Measurements from ENCODE around the gene GATA6. TPM values are rescaled to one million over a fixed set of nuclear protein-coding genes. Genes with fewer than 3 reads are reported as not detected.

GATA6 gene
- total and polyA plus RNA-seq, 7 experiments from 2014 or later: 0.19 to 0.44 TPM; not detected in 5

GRCh38 chr18:22169889-22170420, 566 bp downstream of the GATA6 start:
- Mint-ChIP-seq H3K27ac (peak overlapping the region in 1 of 9 donors; percentile 73), H3K4me3 (peak overlapping the region; percentile 52 to 87 (median 80)), H3K9me3 (peaks cover 0 to 10% (median 0%) of the 10 kb centered on the region in 11 donors), H3K27me3 (peaks cover 63 to 81% (median 68%) of the 10 kb centered on the region in 5 donors), H3K36me3 (peaks cover 0 to 2% (median 0%) of the 10 kb centered on the region in 5 donors), H3K4me1 (peaks cover 0 to 23% (median 20%) of the 10 kb centered on the region in 7 donors)
- intact Hi-C loops (cut with micrococcal nuclease): loop anchor here in 1 of 2 donors (5.0 to 10.0 kb wide), 3 partner anchors 177 to 925 kb away; partner anchors contain the start of gene GREB1L
- H3K9me3 ChIP-seq (ENCODE audit: control insufficient read depth in 2 of 3, low read length in 3 of 3): no peaks in the 10 kb centered on the region
- H3K27me3 ChIP-seq (ENCODE audit: control insufficient read depth in 2 of 2, insufficient read depth in 2 of 2, low read length in 2 of 2): peaks cover 13 to 28% of the 10 kb centered on the region in 2 donors
- peaks cover 0 to 19% of the 10 kb centered on the region in 2 donors for H3K4me1 ChIP-seq (ENCODE audit: control insufficient read depth in 2 of 2, insufficient read depth in 2 of 2, low read length in 2 of 2)
- peak overlapping the region; percentile 38 for H3K4me3 ChIP-seq (ENCODE audit: low read length)
- ATAC-seq (peak; percentile 20), DNase-seq (no peak)
- no peaks in the 10 kb centered on the region for H3K36me3 ChIP-seq (ENCODE audit: control insufficient read depth in 2 of 3, insufficient read depth in 3 of 3, low read length in 3 of 3)
- ChIA-PET CTCF (no interaction called here), POLR2A (no interaction called here)
- no peak overlapping the region for H3K27ac ChIP-seq (ENCODE audit: low read depth, low read length)

GRCh38 chr18:22170421-22171257, 1.2 kb downstream of the GATA6 start:
- H3K27ac ChIP-seq (ENCODE audit: low read depth, low read length): no peak overlapping the region
- H3K4me3 ChIP-seq (ENCODE audit: low read length): peak overlapping the region; percentile 38
- intact Hi-C loops (cut with micrococcal nuclease): no loop called here
- CTCF ChIA-PET: no interaction called here
- peak overlapping the region; percentile 52 to 87 (median 80) for H3K4me3 Mint-ChIP-seq
- peaks cover 0 to 19% of the 10 kb centered on the region in 2 donors for H3K4me1 ChIP-seq (ENCODE audit: control insufficient read depth in 2 of 2, insufficient read depth in 2 of 2, low read length in 2 of 2)
- peak overlapping the region in 1 of 9 donors; percentile 67 for H3K27ac Mint-ChIP-seq
- peaks cover 63 to 84% (median 73%) of the 10 kb centered on the region in 5 donors for H3K27me3 Mint-ChIP-seq
- peaks cover 13 to 31% of the 10 kb centered on the region in 2 donors for H3K27me3 ChIP-seq (ENCODE audit: control insufficient read depth in 2 of 2, insufficient read depth in 2 of 2, low read length in 2 of 2)
- H3K9me3 Mint-ChIP-seq: peaks cover 0 to 10% (median 0%) of the 10 kb centered on the region in 11 donors
- no peaks in the 10 kb centered on the region for H3K9me3 ChIP-seq (ENCODE audit: control insufficient read depth in 2 of 3, low read length in 3 of 3)
- POLR2A ChIA-PET: no interaction called here
- peaks cover 0 to 21% (median 16%) of the 10 kb centered on the region in 7 donors for H3K4me1 Mint-ChIP-seq
- H3K36me3 ChIP-seq (ENCODE audit: control insufficient read depth in 2 of 3, insufficient read depth in 3 of 3, low read length in 3 of 3): no peaks in the 10 kb centered on the region
- DNase-seq (no peak), ATAC-seq (no peak)
- H3K36me3 Mint-ChIP-seq: peaks cover 0 to 2% (median 0%) of the 10 kb centered on the region in 5 donors

- H3K27ac ChIP-seq (ENCODE audit: low read depth, low read length): no peak overlapping the region
- peak overlapping the region in 3 of 10 donors; percentile 79 to 86 (median 81) for H3K4me3 Mint-ChIP-seq
- H3K4me1 ChIP-seq (ENCODE audit: control insufficient read depth in 2 of 2, insufficient read depth in 2 of 2, low read length in 2 of 2): peaks cover 0 to 16% of the 10 kb centered on the region in 2 donors
- H3K36me3 ChIP-seq (ENCODE audit: control insufficient read depth in 2 of 3, insufficient read depth in 3 of 3, low read length in 3 of 3): no peaks in the 10 kb centered on the region
- DNase-seq (no peak), ATAC-seq (no peak)
- H3K27me3 ChIP-seq (ENCODE audit: control insufficient read depth in 2 of 2, insufficient read depth in 2 of 2, low read length in 2 of 2): peaks cover 16 to 22% of the 10 kb centered on the region in 2 donors
- H3K9me3 ChIP-seq (ENCODE audit: control insufficient read depth in 2 of 3, low read length in 3 of 3): no peaks in the 10 kb centered on the region
- H3K27ac Mint-ChIP-seq: no peak overlapping the region
- H3K9me3 Mint-ChIP-seq: peaks cover 0 to 10% (median 0%) of the 10 kb centered on the region in 11 donors
- ChIA-PET POLR2A (no interaction called here), CTCF (no interaction called here)
- H3K4me3 ChIP-seq (ENCODE audit: low read length): no peak overlapping the region
- peaks cover 0 to 2% (median 0%) of the 10 kb centered on the region in 5 donors for H3K36me3 Mint-ChIP-seq
- peaks cover 0 to 21% (median 16%) of the 10 kb centered on the region in 7 donors for H3K4me1 Mint-ChIP-seq
- intact Hi-C loops (cut with micrococcal nuclease): no loop called here
- peaks cover 64 to 82% (median 71%) of the 10 kb centered on the region in 5 donors for H3K27me3 Mint-ChIP-seq
These were observed 2.1 kb downstream of the GATA6 start for GRCh38 chr18:22171258-22172119.

GRCh38 chr18:22172120-22172582, 2.8 kb downstream of the GATA6 start:
- intact Hi-C loops (cut with micrococcal nuclease): no loop called here
- peaks cover 10 to 18% of the 10 kb centered on the region in 2 donors for H3K27me3 ChIP-seq (ENCODE audit: control insufficient read depth in 2 of 2, insufficient read depth in 2 of 2, low read length in 2 of 2)

GRCh38 chr18:22172594-22173049, 3.2 kb downstream of the GATA6 start:
- ChIA-PET POLR2A (no interaction called here), CTCF (no interaction called here)
- peaks cover 60 to 78% (median 65%) of the 10 kb centered on the region in 5 donors for H3K27me3 Mint-ChIP-seq
- Histone ChIP-seq H3K4me3 (ENCODE audit: low read length) (no peak overlapping the region), H3K9me3 (ENCODE audit: control insufficient read depth in 2 of 3, low read length in 3 of 3) (no peaks in the 10 kb centered on the region), H3K4me1 (ENCODE audit: control insufficient read depth in 2 of 2, insufficient read depth in 2 of 2, low read length in 2 of 2) (peaks cover 0 to 12% of the 10 kb centered on the region in 2 donors), H3K27me3 (ENCODE audit: control insufficient read depth in 2 of 2, insufficient read depth in 2 of 2, low read length in 2 of 2) (peaks cover 7 to 15% of the 10 kb centered on the region in 2 donors), H3K27ac (ENCODE audit: low read depth, low read length) (no peak overlapping the region), H3K36me3 (ENCODE audit: control insufficient read depth in 2 of 3, insufficient read depth in 3 of 3, low read length in 3 of 3) (no peaks in the 10 kb centered on the region)
- intact Hi-C loops (cut with micrococcal nuclease): no loop called here
- peak overlapping the region in 3 of 10 donors; percentile 16 to 39 (median 19) for H3K4me3 Mint-ChIP-seq
- ATAC-seq (no peak), DNase-seq (no peak)
- H3K27ac Mint-ChIP-seq: no peak overlapping the region
- H3K9me3 Mint-ChIP-seq: peaks cover 0 to 10% (median 0%) of the 10 kb centered on the region in 11 donors
- peaks cover 0 to 2% (median 0%) of the 10 kb centered on the region in 5 donors for H3K36me3 Mint-ChIP-seq
- peaks cover 0 to 21% (median 16%) of the 10 kb centered on the region in 7 donors for H3K4me1 Mint-ChIP-seq

More at GRCh38 chr18:22172120-22172582, 2.8 kb downstream of the GATA6 start:
- POLR2A ChIA-PET: no interaction called here
- peaks cover 0 to 10% (median 0%) of the 10 kb centered on the region in 11 donors for H3K9me3 Mint-ChIP-seq
- ATAC-seq (no peak), DNase-seq (no peak)
- CTCF ChIA-PET: no interaction called here
- Histone ChIP-seq H3K4me3 (ENCODE audit: low read length) (no peak overlapping the region), H3K4me1 (ENCODE audit: control insufficient read depth in 2 of 2, insufficient read depth in 2 of 2, low read length in 2 of 2) (peaks cover 0 to 16% of the 10 kb centered on the region in 2 donors), H3K27ac (ENCODE audit: low read depth, low read length) (no peak overlapping the region), H3K9me3 (ENCODE audit: control insufficient read depth in 2 of 3, low read length in 3 of 3) (no peaks in the 10 kb centered on the region), H3K36me3 (ENCODE audit: control insufficient read depth in 2 of 3, insufficient read depth in 3 of 3, low read length in 3 of 3) (no peaks in the 10 kb centered on the region)
- peak overlapping the region in 3 of 10 donors; percentile 16 to 39 (median 19) for H3K4me3 Mint-ChIP-seq
- H3K4me1 Mint-ChIP-seq: peaks cover 0 to 21% (median 16%) of the 10 kb centered on the region in 7 donors
- peaks cover 0 to 2% (median 0%) of the 10 kb centered on the region in 5 donors for H3K36me3 Mint-ChIP-seq
- no peak overlapping the region for H3K27ac Mint-ChIP-seq
- H3K27me3 Mint-ChIP-seq: peaks cover 60 to 78% (median 65%) of the 10 kb centered on the region in 5 donors
